H1 (cell line): ENCODE data around the gene GPR85. TPM values are rescaled to one million over a fixed set of nuclear protein-coding genes. Genes with fewer than 3 reads are reported as not detected.

Experiments used
- CTCF ChIA-PET: fragments of 300-600 bp; sonication (Branson Sonifier 250); formaldehyde crosslinking; loops from one replicate; lab custom pipeline; 2021; ENCODE audit not compliant: partially characterized antibody; lab: Charles Lee
- POLR2A ChIA-PET: fragments of 300-600 bp; sonication (Branson Sonifier 250); formaldehyde crosslinking; loops from one replicate; lab custom pipeline; 2021; ENCODE audit warnings: inconsistent platforms; ENCODE audit not compliant: partially characterized antibody; lab: Charles Lee
- DNase-seq, 2 experiments: peaks; one replicate each; pipeline versions ENCODE4 v3.0.0 to v3.0.0-alpha.2; 2010 to 2022; ENCODE audit warnings: low spot score in 2 of 2, low read depth in 1 of 2, mixed read lengths in 1 of 2
- FAIRE-seq: peaks from 2 replicates; lab custom pipeline; 2011; peaks lifted over from hg19 to GRCh38; lab: Jason Lieb, UNC
- H2AFZ ChIP-seq: 2 replicates; pipeline ENCODE4 v1.8.1; 2012; ENCODE audit warnings: low read length, inconsistent platforms
- H2AK5ac ChIP-seq: 2 replicates; pipeline ENCODE4 v1.6.1; 2013; ENCODE audit warnings: low read depth, low read length
- H2BK120ac ChIP-seq: replicated peaks from 2 replicates; pipeline ENCODE3; 2013; ENCODE audit warnings: low read depth, low read length, inconsistent platforms
- H2BK12ac ChIP-seq: 2 replicates; pipeline ENCODE4 v1.6.1; 2013; ENCODE audit warnings: low read depth, low read length
- H2BK15ac ChIP-seq: 2 replicates; pipeline ENCODE4 v1.6.1; 2013; ENCODE audit warnings: low read length
- H2BK20ac ChIP-seq: 2 replicates; pipeline ENCODE4 v1.6.1; 2013; ENCODE audit warnings: low read length
- H2BK5ac ChIP-seq: 2 replicates; pipeline ENCODE4 v1.6.1; 2013; ENCODE audit warnings: low read depth, low read length
- H3K14ac ChIP-seq: 2 replicates; pipeline ENCODE4 v1.6.1; 2013; ENCODE audit warnings: inconsistent platforms; ENCODE audit not compliant: insufficient read length
- H3K18ac ChIP-seq: 2 replicates; pipeline ENCODE4 v1.6.1; 2013; ENCODE audit warnings: low read length; ENCODE audit errors: extremely low read depth
- H3K23ac ChIP-seq: 2 replicates; pipeline ENCODE4 v1.6.1; 2013; ENCODE audit warnings: inconsistent platforms; ENCODE audit not compliant: insufficient read length
- H3K23me2 ChIP-seq: 2 replicates; pipeline ENCODE4 v1.6.1; 2013; ENCODE audit warnings: low read depth, low read length
- H3K27ac ChIP-seq: 2 replicates; pipeline ENCODE4 v1.6.1; 2011; ENCODE audit warnings: low read depth, low read length, inconsistent platforms
- H3K27me3 ChIP-seq, 4 experiments: replicated peaks in 1 of 4; 1 replicate in 1 of 4; 2 replicates in 3 of 4; pipeline versions ENCODE4 v1.6.1 to v1.8.1; 2011 to 2013; ENCODE audit warnings: low read length in 3 of 4, mild to moderate bottlenecking in 3 of 4, inconsistent platforms in 2 of 4, mixed read lengths in 2 of 4, moderate library complexity in 1 of 4; ENCODE audit not compliant: control insufficient read depth in 3 of 4, insufficient read depth in 3 of 4; ENCODE audit errors: extremely low read depth in 1 of 4
- H3K36me3 ChIP-seq, 4 experiments: 2 replicates each; pipeline versions ENCODE4 v1.6.1 to v1.8.1; 2011 to 2013; ENCODE audit warnings: mild to moderate bottlenecking in 4 of 4, low read length in 3 of 4, moderate library complexity in 2 of 4, control low read depth in 1 of 4, inconsistent platforms in 1 of 4; ENCODE audit not compliant: insufficient read depth in 4 of 4, control insufficient read depth in 2 of 4
- H3K4ac ChIP-seq: replicated peaks from 2 replicates; pipeline ENCODE3; 2013; ENCODE audit warnings: low read length, low read depth, mixed read lengths, inconsistent platforms; ENCODE audit not compliant: insufficient read length
- H3K4me1 ChIP-seq, 4 experiments: replicated peaks in 1 of 4; 1 replicate in 1 of 4; 2 replicates in 3 of 4; pipeline versions ENCODE4 v1.6.1 to v1.8.1; 2011 to 2013; ENCODE audit warnings: low read length in 3 of 4, inconsistent platforms in 2 of 4, mixed read lengths in 1 of 4; ENCODE audit not compliant: insufficient read depth in 4 of 4, control insufficient read depth in 3 of 4
- H3K4me2 ChIP-seq, 2 experiments: 2 replicates each; pipeline versions ENCODE4 v1.6.1 to v1.8.1; 2011 to 2013; ENCODE audit warnings: low read depth in 2 of 2, low read length in 2 of 2, control low read depth in 1 of 2, inconsistent platforms in 1 of 2, mild to moderate bottlenecking in 1 of 2; ENCODE audit not compliant: insufficient read depth in 1 of 2
- H3K4me3 ChIP-seq, 4 experiments: fragments of 200-600, 300-600 bp in 1 of 4; sonication (generic), shearing (Covaris generic), sonication (Bioruptor Twin) in 1 of 4; 2 replicates each; pipeline versions ENCODE4 v1.5.1 to v1.8.1; 2011 to 2016; ENCODE audit warnings: low read length in 4 of 4, low read depth in 3 of 4, control low read depth in 2 of 4, inconsistent platforms in 2 of 4, mild to moderate bottlenecking in 2 of 4, mixed read lengths in 1 of 4, moderate library complexity in 1 of 4; ENCODE audit not compliant: insufficient read depth in 2 of 4; ENCODE audit errors: extremely low read depth in 1 of 4
- H3K56ac ChIP-seq: replicated peaks from 2 replicates; pipeline ENCODE3; 2013; ENCODE audit warnings: low read depth, mild to moderate bottlenecking, mixed read lengths, low read length, inconsistent platforms; ENCODE audit not compliant: insufficient read length
- H3K79me1 ChIP-seq: 2 replicates; pipeline ENCODE4 v1.6.1; 2013; ENCODE audit warnings: low read depth, low read length, control low read depth
- H3K79me2 ChIP-seq, 2 experiments: 2 replicates each; pipeline versions ENCODE4 v1.6.1 to v1.8.1; 2012 to 2013; ENCODE audit warnings: low read length in 2 of 2, mild to moderate bottlenecking in 2 of 2, inconsistent platforms in 1 of 2; ENCODE audit not compliant: insufficient read depth in 2 of 2, control insufficient read depth in 1 of 2
- H3K9ac ChIP-seq, 4 experiments: replicated peaks in 1 of 4; 1 replicate in 1 of 4; 2 replicates in 3 of 4; pipeline versions ENCODE4 v1.6.1 to v1.8.1; 2011 to 2013; ENCODE audit warnings: low read depth in 3 of 4, low read length in 3 of 4, control low read depth in 2 of 4, mild to moderate bottlenecking in 2 of 4, moderate library complexity in 2 of 4, inconsistent platforms in 1 of 4; ENCODE audit errors: extremely low read depth in 1 of 4
- H3K9me3 ChIP-seq, 2 experiments: 2 replicates each; pipeline versions ENCODE4 v1.6.1 to v1.8.1; 2012 to 2013; ENCODE audit warnings: mild to moderate bottlenecking in 2 of 2, moderate library complexity in 2 of 2, control low read depth in 1 of 2, inconsistent platforms in 1 of 2, low read depth in 1 of 2, low read length in 1 of 2, mixed read lengths in 1 of 2; ENCODE audit not compliant: insufficient read depth in 2 of 2
- H4K20me1 ChIP-seq, 2 experiments: replicated peaks in 1 of 2; 2 replicates each; pipeline versions ENCODE3 to v1.8.1; 2011 to 2013; ENCODE audit warnings: inconsistent platforms in 2 of 2, low read length in 2 of 2, mild to moderate bottlenecking in 1 of 2; ENCODE audit not compliant: insufficient read depth in 2 of 2, control insufficient read depth in 1 of 2
- H4K5ac ChIP-seq: 2 replicates; pipeline ENCODE4 v1.6.1; 2013; ENCODE audit warnings: low read length, low read depth, mixed read lengths, inconsistent platforms; ENCODE audit not compliant: insufficient read length
- H4K8ac ChIP-seq: 2 replicates; pipeline ENCODE4 v1.8.0; 2013; ENCODE audit warnings: mild to moderate bottlenecking, moderate library complexity, low read length, inconsistent platforms; ENCODE audit not compliant: insufficient read depth; ENCODE audit errors: extremely low read depth
- H4K91ac ChIP-seq: replicated peaks from 2 replicates; pipeline ENCODE3; 2013; ENCODE audit warnings: low read length, mixed read lengths, inconsistent platforms; ENCODE audit not compliant: insufficient read length
- BACH1 ChIP-seq: IDR thresholded peaks from 2 replicates; pipeline ENCODE4 v1.6.1; 2012; ENCODE audit warnings: low read length, improper control_type of control experiment
- CBX5 ChIP-seq: fragments of 300-800, 300-1000 bp; sonication (generic); IDR thresholded peaks from 2 replicates; pipeline ENCODE4 v1.7.1; 2016; ENCODE audit warnings: antibody characterized with exemption, low read length, low read depth
- KDM4A ChIP-seq: IDR thresholded peaks from one replicate; pipeline ENCODE4 v1.7.1; 2012; ENCODE audit warnings: low read depth, mild to moderate bottlenecking, moderate library complexity, low read length, inconsistent platforms; ENCODE audit not compliant: severe bottlenecking
- RAD21 ChIP-seq, 2 experiments: IDR thresholded peaks in 1 of 2; conservative IDR thresholded peaks in 1 of 2; 2 replicates each; pipeline ENCODE4 v1.6.1; 2011; ENCODE audit warnings: low read depth in 2 of 2, low read length in 2 of 2, improper control_type of control experiment in 1 of 2, inconsistent platforms in 1 of 2, mild to moderate bottlenecking in 1 of 2, moderate library complexity in 1 of 2
- RFX5 ChIP-seq: IDR thresholded peaks from 2 replicates; pipeline ENCODE4 v1.6.1; 2011; ENCODE audit warnings: low read depth, low read length, improper control_type of control experiment, borderline replicate concordance
- TAF7 ChIP-seq: optimal IDR thresholded peaks from 2 replicates; pipeline ENCODE3; 2011; ENCODE audit warnings: low read depth, mild to moderate bottlenecking, inconsistent platforms, low read length, moderate library complexity, borderline replicate concordance
- TBP ChIP-seq: IDR thresholded peaks from 2 replicates; pipeline ENCODE4 v1.6.1; 2011; ENCODE audit warnings: low read depth, low read length, improper control_type of control experiment
- WGBS, 2 experiments: shearing (Covaris generic) in 1 of 2; methylation state at CpG; one replicate each; pipeline versions ENCODE4 v1.1.6 to v1.1.7; 2013 to 2015; ENCODE audit warnings: low lambda C conversion rate in 2 of 2, mixed read lengths in 2 of 2, inconsistent platforms in 1 of 2, low coverage in 1 of 2, missing lambda C conversion rate in 1 of 2; ENCODE audit not compliant: insufficient replicate concordance in 2 of 2, insufficient coverage in 1 of 2, insufficient read length in 1 of 2; ENCODE audit errors: extremely low coverage in 1 of 2, missing lambda C conversion rate in 1 of 2; 5-methylcytosine and 5-hydroxymethylcytosine counted together
- polyA plus RNA-seq, 7 experiments: library from polyadenylated mRNA; depleted of rRNA in 3 of 7; stranded (reverse) in 5 of 7; unstranded in 2 of 7; fragments of >200 nt in 5 of 7; fragments of 200-250 nt in 2 of 7; gene quantifications; 1 replicate in 5 of 7; 2 replicates in 1 of 7; 4 replicates in 1 of 7; pipeline versions ENCODE4 v1.2.1 to v1.2.3, GENCODE V29; 2011 to 2013; ENCODE audit warnings: missing spikeins in 2 of 7, mixed read lengths in 2 of 7
- total RNA-seq: library from RNA; stranded (reverse); fragmentation: NEBNext Ultra II Directional; extraction: Animal tissue kit (Norgen Biotek cat#: 25700); gene quantifications from 2 replicates; pipeline ENCODE4 v1.2.1, GENCODE V29; 2021
- TF ChIP-seq, protein P1 (sequence below): IDR thresholded peaks from 2 replicates; pipeline ENCODE4 v1.6.1; 2012; ENCODE audit warnings: low read length, inconsistent platforms
- TF ChIP-seq, protein P2 (sequence below), 3 experiments: IDR thresholded peaks; 1 replicate in 2 of 3; 2 replicates in 1 of 3; pipeline versions ENCODE4 v1.5.1 to v1.6.1; 2011; ENCODE audit warnings: low read length in 3 of 3, mild to moderate bottlenecking in 3 of 3, inconsistent platforms in 2 of 3, low read depth in 1 of 3, moderate library complexity in 1 of 3; ENCODE audit not compliant: insufficient read depth in 1 of 3; ENCODE audit errors: control extremely low read depth in 1 of 3

GPR85 gene
- total and polyA plus RNA-seq, 2 of the 8 experiments (the other 6 are each of a cell fraction or from before 2014, with no cell fraction given): 0.11 to 0.20 TPM

DNA sequence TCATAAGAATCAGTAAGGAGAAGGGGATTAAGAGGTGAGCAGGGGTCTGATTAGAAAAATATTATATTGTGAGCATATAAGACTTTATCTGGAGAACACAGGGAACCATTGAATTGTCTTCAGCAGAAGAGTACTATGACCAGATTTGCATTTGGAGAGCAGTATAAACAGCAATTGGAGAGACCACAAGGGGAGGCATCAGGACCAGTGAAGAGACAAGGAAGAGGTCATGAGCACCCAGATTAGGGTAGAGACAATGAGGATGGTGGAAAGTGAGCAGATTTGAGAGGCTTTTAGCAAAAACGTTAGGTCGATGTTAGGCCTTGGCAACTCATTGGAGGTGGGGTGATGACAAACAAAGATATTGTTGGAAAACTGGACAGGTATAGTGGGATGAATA is 44.7 kb upstream of the GPR85 start:
- Histone ChIP-seq H2BK5ac (no peak overlapping the region), H4K91ac (no peak overlapping the region), H3K56ac (no peak overlapping the region), H3K27me3 (no peaks in the 10 kb centered on the region), H3K4me2 (no peak overlapping the region), H3K79me1 (no peaks in the 10 kb centered on the region), H3K9ac (no peak overlapping the region), H4K20me1 (no peaks in the 10 kb centered on the region), H3K4ac (no peak overlapping the region), H3K36me3 (no peaks in the 10 kb centered on the region), H2BK15ac (no peak overlapping the region), H4K5ac (no peak overlapping the region), H2AK5ac (no peak overlapping the region), H2AFZ (no peak overlapping the region), H2BK120ac (no peak overlapping the region), H3K9me3 (no peaks in the 10 kb centered on the region; a peak in 1 of 4 replicates), H3K4me1 (no peaks in the 10 kb centered on the region), H3K23ac (no peak overlapping the region), H2BK20ac (no peak overlapping the region), H3K4me3 (no peak overlapping the region), H3K14ac (no peak overlapping the region), H3K79me2 (no peaks in the 10 kb centered on the region), H3K23me2 (no peaks in the 10 kb centered on the region), H3K18ac (no peak overlapping the region), H2BK12ac (no peak overlapping the region), H4K8ac (no peak overlapping the region), H3K27ac (no peak overlapping the region)
- no peak for FAIRE-seq
- POLR2A ChIA-PET: no interaction called here
- no peak for DNase-seq
- CTCF ChIA-PET: interaction anchor here (2.1 to 4.8 kb wide), 2 partner anchors 28 to 290 kb away, joined by 6 to 16 read pairs; no protein-coding TSS in a partner anchor
- 89% methylated on average over 2 of the region's 2 CpGs; no CpG with 5 or more reads in 1 of the 2 experiments for WGBS, 2 experiments
- TF ChIP-seq RFX5 (no peak), TAF7 (no peak), KDM4A (no peak), CBX5 (no peak), BACH1 (no peak), RAD21 (IDR thresholded peaks at IDR 0.05 in 1 of 2, conservative IDR thresholded peaks at IDR 0.05 in 1 of 2; ENCODE audit: low read depth in 2 of 2, low read length in 2 of 2) (peak; percentile 22), TBP (no peak)
- TF ChIP-seq, protein P1, sequence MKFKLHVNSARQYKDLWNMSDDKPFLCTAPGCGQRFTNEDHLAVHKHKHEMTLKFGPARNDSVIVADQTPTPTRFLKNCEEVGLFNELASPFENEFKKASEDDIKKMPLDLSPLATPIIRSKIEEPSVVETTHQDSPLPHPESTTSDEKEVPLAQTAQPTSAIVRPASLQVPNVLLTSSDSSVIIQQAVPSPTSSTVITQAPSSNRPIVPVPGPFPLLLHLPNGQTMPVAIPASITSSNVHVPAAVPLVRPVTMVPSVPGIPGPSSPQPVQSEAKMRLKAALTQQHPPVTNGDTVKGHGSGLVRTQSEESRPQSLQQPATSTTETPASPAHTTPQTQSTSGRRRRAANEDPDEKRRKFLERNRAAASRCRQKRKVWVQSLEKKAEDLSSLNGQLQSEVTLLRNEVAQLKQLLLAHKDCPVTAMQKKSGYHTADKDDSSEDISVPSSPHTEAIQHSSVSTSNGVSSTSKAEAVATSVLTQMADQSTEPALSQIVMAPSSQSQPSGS: no peak
- TF ChIP-seq, protein P2, sequence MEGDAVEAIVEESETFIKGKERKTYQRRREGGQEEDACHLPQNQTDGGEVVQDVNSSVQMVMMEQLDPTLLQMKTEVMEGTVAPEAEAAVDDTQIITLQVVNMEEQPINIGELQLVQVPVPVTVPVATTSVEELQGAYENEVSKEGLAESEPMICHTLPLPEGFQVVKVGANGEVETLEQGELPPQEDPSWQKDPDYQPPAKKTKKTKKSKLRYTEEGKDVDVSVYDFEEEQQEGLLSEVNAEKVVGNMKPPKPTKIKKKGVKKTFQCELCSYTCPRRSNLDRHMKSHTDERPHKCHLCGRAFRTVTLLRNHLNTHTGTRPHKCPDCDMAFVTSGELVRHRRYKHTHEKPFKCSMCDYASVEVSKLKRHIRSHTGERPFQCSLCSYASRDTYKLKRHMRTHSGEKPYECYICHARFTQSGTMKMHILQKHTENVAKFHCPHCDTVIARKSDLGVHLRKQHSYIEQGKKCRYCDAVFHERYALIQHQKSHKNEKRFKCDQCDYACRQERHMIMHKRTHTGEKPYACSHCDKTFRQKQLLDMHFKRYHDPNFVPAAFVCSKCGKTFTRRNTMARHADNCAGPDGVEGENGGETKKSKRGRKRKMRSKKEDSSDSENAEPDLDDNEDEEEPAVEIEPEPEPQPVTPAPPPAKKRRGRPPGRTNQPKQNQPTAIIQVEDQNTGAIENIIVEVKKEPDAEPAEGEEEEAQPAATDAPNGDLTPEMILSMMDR (IDR thresholded peaks at IDR 0.05; ENCODE audit: control extremely low read depth in 1 of 3, insufficient read depth in 1 of 3, low read depth in 1 of 3, low read length in 3 of 3): peak in 1 of 3 experiments; percentile 5; a peak in 1 of 4 replicates
